NCI-H2227 treated with DMSO at 0.1 percent for 48 hours (cell line): ENCODE data around the gene SERPINA4.

Source experiments
- DNase-seq: peaks from one replicate; lab custom pipeline; 2025; lab: John Stamatoyannopoulos, UW

Gene SERPINA4, protein sequence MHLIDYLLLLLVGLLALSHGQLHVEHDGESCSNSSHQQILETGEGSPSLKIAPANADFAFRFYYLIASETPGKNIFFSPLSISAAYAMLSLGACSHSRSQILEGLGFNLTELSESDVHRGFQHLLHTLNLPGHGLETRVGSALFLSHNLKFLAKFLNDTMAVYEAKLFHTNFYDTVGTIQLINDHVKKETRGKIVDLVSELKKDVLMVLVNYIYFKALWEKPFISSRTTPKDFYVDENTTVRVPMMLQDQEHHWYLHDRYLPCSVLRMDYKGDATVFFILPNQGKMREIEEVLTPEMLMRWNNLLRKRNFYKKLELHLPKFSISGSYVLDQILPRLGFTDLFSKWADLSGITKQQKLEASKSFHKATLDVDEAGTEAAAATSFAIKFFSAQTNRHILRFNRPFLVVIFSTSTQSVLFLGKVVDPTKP

GRCh38 chr14:94560751-94561655 is at the start of gene SERPINA4:
Gene SERPINA4 (plus strand): TSS chr14:94561442. CDS start chr14:94563483, 2,041 bp downstream.
- DNase-seq: no peak

DNA sequence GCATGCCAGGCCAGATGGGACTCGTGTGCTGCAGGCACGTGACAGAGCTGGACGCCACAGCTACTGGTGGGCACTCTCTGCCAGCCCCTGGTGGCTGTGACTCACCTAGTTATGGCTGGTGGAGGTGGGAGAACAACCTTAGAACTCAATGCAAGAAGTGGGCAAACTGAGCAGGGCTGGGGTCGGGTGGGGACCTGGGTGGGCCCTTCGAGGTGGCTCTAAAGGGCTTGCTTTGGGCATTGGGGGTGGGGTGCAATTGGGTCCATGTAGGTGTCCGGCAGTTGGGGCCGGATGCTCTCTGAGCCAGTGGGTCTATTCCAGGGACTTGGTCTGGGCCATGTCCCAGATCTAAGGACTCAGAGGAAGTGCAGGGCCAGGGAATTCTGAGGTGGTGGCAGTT is 46.9 kb upstream of the SERPINA4 start:
- DNase-seq: no peak

GRCh38 chr14:94515426-94515825 is 45.8 kb upstream of the SERPINA4 start:
- no peak for DNase-seq

DNA sequence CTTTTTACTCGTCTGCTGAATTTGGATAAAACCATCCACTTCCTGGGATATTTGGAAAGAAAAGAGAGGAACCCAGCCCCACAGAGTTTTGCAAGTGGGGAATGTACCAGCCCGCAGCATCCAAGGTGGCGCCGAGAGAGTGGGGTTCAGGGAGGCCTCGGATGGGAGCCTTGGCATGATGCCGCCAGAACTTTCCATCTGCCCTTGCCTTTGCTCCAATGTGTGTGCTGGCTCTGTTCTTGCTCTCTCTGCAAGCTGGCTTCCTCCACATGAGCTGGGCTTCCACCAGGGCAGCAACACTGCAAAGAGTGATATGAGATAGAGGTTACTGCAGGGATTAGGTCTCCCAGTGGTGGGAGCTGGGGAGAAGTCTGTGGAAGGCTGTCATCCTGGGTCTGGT is 45.4 kb upstream of the SERPINA4 start:
- no peak for DNase-seq

DNA sequence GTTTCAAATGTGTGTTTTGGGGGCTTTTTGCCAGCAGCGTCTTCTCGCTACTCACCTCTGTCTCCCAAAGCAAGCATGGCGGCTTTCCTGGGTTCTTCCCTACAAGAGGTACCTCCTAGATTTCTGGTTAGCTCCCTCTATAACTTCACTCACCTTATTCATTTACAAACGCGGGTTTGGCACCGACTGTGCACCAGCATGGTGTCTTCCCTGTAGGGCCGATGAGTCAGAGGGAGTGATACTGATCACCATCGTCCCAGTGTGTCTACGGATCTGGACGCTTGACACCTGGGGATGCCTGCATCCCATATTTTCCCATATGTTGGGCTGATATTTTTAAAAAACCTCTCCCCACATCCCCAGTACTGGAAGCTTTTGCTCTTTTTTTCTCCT is 44.0 kb upstream of the SERPINA4 start:
- DNase-seq: no peak

GRCh38 chr14:94517641-94518257 is 43.5 kb upstream of the SERPINA4 start:
- DNase-seq: no peak

GRCh38 chr14:94521375-94522114 is 39.7 kb upstream of the SERPINA4 start:
- DNase-seq: no peak

DNA sequence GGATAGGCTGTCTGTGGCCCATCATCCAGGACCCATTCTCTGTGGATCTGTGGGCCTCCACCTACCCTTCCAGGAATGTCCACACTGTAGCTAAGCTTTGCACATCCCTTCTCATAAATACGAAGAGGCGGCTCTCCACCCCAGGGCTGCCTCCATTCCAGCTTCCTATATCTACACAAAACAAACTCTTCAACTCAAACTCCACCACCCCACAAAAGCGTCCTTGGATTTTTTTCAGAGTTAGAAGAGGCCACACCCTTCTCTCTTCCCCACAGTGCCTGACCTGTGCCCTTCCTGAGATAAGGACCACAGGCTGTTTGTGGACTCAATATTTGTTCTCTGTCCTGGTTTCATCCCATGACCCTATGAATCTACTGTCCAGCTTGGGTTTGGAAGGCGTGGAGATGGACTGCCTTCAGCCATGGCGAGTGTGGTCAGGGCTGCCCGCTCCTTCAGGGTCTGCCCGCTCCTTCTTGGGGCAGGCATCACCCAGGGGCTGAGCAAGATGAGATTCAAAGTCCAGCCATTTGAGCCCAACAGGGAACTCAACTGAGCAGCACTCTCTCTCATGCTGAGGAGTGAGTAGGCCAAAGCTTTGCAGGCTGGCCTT is 39.0 kb upstream of the SERPINA4 start:
- DNase-seq: no peak

DNA sequence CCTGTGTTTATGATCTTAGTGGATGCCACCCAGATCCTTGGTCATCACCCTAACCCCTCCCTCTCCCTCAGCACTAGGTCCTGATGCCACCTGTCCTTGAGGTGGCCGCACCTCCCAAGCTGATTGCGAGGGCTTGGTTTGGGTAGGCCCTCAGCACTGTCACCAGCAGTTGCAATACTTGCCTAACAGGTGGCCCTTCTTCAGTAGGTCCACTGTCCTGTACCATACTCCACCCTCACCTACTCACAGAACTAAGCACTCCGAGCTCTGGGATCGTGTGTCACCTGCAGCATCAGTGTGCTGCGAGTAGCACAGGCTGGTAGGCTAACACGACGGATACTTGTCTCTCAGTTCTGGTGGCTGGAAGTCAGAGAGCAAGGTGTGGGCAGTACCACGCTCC is 38.0 kb upstream of the SERPINA4 start:
- DNase-seq: no peak

- DNase-seq: no peak
These were observed 37.1 kb upstream of the SERPINA4 start for GRCh38 chr14:94524093-94524492.

- no peak for DNase-seq
These were observed 30.1 kb upstream of the SERPINA4 start for GRCh38 chr14:94531187-94531586.

DNA sequence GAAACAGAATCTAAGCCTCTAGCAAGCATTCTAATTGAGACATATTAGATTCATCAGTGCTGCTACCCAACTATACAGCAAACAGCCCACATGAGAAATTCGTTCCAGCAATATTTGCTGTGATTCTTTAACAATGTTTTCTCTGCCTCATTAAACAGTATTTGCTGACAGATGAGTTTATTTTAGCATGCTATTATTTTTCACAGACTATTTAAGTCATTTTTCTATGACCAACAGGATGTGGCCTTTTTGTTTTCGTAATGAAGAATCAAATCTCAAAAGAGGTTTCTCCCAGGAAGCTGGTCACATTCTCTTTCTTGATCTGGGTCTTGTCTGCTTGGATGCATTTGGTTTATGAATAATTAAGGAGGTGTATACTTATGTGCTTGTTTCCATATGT is 28.8 kb upstream of the SERPINA4 start:
- DNase-seq: no peak

DNA sequence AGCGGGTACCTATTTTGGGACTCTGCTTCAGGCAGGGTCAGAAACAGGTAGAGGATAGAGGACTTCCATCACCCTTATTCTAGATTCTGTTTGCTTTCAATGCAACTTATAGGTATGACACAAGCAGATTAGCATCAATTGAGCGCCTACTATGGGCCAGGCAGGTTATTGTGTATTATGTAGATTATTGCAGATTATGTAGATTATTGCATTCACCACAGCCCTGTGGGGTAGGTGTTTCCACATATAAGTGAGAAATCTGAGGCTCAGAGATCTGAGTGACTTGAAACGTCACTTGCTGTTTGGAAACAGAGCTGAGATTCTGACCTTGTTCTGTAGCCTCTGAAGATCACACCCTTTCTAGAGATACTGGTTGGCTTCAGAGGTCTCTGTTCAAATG is 25.7 kb upstream of the SERPINA4 start:
- DNase-seq: no peak

GRCh38 chr14:94536836-94537235 is 24.4 kb upstream of the SERPINA4 start:
- no peak for DNase-seq

DNA sequence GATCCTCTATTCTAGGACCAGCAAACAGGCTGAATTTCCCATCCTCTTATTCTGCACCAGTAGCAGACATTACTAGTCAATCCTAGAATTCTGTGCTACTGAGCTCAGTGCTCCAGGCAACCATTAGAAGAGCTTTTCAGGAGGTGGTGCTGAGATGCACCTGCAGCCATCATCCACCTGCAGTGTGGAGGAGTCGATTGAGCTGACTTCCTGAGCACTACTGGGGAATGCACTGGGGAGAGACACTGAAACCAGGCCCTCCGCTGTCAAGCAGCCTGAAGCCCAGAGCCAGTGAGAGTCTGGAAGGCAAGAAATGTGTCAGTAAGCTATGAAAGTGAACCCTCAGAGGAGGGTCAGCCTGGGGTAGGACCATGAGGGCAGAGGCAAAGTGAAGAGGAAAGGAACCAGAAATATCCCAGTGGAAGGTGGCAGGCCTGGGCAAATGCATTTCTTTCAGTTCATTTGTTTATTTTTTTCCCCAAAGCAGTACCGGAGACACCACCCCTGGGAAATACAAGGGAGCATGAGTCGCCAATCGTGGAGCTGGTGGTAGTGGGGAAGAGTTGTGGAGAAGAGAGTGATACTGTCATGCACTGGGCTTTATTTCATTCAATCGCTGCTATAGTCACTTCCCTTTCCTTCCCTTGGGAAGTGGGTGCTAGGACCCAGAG is 23.0 kb upstream of the SERPINA4 start:
- no peak for DNase-seq

DNA sequence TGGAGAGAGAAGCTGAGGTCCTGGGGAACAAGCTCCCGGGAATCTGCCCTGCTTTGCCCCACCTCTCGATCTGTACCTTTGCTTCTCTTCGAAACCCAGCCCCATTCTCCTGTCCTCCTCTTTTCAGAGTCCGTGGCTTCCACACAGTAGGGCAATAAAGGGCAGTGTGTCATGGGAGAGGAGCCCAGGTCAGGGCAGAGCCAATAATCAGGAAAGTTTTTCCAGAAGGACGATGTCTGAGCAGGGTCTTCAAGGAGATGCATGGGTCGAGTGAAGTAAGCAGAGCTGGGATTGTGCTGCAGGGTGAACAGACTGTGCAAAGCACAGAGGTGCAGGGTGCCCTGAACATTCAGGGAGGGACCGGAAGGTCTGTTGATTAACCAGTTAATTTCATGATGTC is 22.1 kb upstream of the SERPINA4 start:
- no peak for DNase-seq

GRCh38 chr14:94540031-94540794 is 21.0 kb upstream of the SERPINA4 start:
- no peak for DNase-seq

DNA sequence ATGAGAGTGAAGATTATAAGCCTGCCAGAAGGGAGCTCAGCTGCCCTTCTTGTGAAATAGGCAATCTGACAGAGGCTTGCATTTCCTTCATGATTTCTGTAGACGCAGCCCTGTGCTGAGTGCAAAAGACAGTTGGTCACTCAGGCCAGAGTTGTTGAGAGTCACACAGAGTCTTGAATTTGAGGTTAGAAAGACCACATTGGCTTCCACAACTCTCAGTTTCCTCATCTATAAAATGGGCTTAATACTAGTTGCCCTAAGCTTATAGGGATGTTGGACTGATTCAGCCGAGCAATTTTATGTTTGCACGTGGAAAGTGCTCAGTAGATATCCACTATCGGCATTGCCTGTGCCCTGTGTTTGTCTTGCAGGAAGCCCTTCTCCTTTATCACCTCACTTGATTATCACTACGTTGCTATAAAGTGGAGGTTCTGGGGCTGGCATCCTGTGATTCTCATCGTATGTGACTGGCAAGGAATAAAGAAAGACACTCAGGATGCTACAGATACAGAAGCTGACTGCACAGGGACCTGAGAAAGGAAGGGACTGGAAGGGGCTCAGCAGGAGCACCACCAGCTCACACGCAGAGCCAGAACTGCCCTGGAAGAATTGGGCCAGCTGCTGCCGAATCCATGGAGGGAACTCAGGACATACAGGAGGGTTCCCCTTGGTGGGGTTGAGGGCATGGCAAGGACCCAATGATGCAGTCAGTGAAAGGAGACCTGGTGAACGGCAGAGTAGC is 19.8 kb upstream of the SERPINA4 start:
- no peak for DNase-seq

DNA sequence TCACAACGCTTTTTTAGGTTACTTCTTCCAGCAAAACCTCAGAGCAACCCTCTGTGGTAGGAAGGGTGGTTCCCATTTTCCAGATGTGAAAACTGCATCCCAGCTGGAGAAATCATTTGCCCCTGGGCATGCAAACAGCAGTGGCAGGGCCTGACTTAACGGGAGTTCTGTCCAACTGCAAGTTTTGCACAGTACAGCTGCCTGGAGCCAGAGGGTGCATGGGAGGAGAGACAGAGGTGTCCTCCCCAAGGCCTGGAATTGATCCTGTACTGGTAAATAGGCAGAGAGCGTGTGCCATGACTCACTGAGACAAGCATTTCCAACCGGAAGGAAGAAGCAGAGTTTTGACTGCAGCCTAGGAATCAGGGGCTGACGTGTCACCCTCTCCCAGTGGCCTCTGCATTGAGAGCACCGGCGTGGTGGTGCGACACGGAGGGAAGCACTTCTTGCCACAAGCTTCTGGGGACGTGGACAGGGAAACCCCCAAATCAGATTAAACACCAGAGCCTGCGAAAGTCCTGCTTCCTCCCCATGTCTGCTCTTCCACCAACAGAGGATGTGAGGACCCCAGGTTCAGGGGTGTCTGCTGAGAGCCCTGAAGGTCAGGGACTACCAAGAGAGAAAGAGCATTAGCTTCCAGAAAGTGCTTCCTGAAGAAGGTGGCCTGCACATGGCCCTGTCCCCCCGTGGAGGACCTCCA is 19.0 kb upstream of the SERPINA4 start:
- no peak for DNase-seq
